ENCODE measurements around the gene GPSM3.

Gene GPSM3

GRCh38 chr6:32204268-32204715 is 11.8 kb upstream of the GPSM3 start:
- Histone ChIP-seq H3K27ac (no peak overlapping the region), H3K4me3 (no peak overlapping the region)

DNA sequence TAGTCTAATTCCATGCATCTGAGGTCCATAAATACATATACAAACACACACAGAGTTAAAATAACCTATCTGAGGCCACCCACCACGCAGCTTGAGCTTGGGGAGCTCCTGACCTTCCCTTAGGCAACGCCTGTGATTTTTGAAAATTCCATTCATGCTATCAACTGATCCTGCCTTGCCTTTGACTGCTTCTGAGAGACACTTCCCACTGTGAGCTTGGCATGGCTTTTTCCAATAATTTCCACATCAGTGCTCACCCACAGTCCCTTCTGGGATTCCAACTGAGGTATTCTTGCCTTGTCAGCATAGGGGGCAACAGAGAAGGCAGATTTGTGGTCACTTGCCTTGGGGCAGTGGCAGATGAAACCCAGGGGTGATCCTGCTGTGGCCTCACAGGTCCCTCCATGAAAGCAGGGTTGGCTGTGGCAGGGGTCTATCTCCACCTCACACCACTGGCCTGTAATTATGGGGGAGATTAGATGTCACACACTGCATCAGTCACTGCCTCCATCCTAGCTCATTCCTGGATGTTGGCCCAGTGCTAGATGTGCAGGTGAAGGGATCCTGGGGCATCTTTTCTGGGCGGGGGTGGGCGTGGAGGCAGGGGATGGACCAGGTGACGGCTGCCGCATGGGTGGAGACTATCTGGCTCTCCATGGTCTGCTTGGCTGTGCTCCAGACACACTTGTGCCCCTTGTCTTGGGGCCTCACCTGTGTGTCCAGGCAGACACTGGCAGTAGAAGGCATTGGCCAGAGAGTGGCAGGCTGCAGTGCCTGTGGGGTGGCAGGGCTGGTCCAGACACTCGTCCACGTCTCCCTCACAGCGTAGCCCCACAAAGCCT is 11.2 kb upstream of the GPSM3 start:
- Histone ChIP-seq H3K4me3 (no peak overlapping the region), H3K27ac (no peak overlapping the region)

DNA sequence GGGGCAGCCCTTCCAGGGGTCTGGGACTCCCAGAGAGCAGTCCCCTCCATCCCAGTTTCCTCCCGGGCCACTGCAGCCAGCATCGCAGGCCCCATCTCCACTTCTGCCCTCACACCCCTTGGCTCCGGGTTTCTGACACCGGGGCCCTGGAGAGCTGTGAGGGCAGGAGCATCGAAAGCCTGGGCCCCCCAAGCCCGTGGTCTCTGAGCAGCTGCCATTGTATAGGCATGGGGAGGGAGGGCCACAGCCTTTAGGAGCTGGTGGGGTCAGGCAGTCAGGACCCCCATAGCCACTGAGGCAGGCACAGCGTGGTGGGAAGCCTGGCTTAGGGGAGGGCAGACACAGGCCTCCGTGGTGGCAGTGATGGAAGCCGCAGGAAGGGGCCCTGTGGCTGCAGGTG is 9.7 kb upstream of the GPSM3 start:
- Histone ChIP-seq H3K27ac (no peak overlapping the region), H3K4me3 (no peak overlapping the region)

DNA sequence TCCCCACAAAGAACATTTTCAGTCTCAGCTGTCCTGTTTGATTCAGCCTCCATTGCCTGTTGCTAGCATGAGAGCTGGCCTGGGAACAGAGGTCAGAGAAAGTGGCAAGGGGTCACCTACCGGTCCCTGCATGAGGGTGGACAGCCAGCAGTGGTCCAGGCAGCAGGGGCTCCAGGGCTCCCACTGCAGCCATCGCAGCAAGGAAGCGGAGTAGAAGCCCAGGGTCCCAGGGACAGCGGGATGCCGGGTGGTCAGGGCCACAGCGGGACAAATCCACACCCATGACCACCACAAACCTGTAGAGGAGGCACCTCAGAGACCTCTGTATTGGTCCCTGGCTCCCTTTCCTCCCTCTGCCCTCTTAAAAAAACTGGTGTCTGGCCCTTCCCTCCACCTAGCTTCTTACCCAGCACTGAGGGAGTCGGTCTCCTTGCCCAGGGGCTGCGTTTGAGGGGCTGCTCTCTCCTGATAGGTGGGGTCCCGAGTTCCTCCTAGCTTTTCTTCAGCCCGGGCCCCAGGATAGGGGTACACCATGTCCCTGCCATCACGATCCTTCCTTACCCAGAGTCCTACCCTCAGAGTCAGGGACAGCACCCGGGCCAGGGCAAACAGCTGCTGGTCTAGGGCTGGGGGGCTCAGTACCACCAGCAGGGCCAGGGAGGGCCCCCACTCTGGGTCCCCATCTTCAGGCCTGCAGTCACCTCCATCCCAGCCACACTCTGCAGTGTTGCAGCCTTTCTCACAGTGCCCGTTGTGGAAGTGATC is 8.4 kb upstream of the GPSM3 start:
- H3K27ac ChIP-seq = no peak overlapping the region
- no peak overlapping the region for H3K4me3 ChIP-seq

- Histone ChIP-seq H3K27ac (peak overlapping the region in 2 of 21 experiments; percentile 42 to 52), H3K4me3 (no peak overlapping the region)
Observed at GRCh38 chr6:32198866-32199265, 6.4 kb upstream of the GPSM3 start.

- Histone ChIP-seq H3K27ac (peak overlapping the region in 3 of 21 experiments; percentile 42 to 100 (median 52)), H3K4me3 (no peak overlapping the region)
Observed at GRCh38 chr6:32198345-32198696, 5.9 kb upstream of the GPSM3 start.

DNA sequence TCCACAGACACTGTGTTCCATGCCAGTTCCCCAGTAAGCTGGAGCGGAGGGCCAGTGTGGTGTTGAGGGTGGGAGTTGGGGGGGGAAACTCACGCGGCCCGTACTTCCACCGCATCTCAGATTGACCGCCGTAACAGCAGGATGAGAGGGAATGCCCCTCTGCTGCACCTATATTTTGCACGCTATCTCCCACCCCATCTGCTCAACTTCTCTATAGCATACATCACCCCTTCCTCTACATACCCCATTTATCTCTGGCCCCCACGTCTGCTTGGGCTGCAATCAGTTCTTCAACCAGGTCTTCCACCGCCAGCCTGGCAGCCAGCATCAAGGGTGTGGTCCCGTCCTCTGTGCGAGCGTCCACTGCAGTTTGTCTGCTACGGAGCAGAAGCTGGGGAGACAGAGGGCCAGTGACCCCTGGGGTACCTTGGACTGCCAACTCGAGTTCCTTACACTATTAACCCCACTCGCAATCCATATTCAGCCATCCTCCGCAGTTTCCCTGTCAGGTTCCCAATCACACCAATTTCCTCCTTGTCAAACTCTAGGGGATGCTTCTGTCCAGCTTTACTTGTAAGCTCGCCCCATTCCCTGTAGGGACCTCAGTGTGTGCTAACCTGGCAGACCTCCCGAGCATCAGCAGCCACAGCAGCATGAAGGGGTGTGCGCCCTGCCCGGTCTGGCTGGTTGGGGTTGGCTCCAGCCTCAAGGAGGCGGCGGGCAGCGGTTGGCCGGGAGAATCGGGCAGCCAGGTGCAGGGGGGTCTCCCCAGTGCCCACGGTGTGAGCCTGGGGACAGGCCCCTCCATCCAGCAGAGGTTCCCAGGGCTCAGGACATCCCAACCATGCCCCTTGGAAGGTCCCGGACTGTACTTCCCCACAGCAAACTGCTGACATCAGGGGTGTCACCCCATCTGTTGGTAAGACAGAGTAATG is 4.5 kb upstream of the GPSM3 start:
- Histone ChIP-seq H3K4me3 (peak overlapping the region; percentile 54 to 76 (median 67)), H3K27ac (peak overlapping the region; percentile 96 to 100 (median 99))

GRCh38 chr6:32195902-32196681 is 3.6 kb upstream of the GPSM3 start:
- Histone ChIP-seq H3K4me3 (peak overlapping the region; percentile 54 to 76 (median 67)), H3K27ac (peak overlapping the region; percentile 96 to 100 (median 99))

GRCh38 chr6:32195652-32195901 is 3.1 kb upstream of the GPSM3 start:
- H3K4me3 ChIP-seq = peak overlapping the region; percentile 54 to 76 (median 67)
- H3K27ac ChIP-seq = peak overlapping the region in 18 of 21 experiments; percentile 96 to 100 (median 99)

DNA sequence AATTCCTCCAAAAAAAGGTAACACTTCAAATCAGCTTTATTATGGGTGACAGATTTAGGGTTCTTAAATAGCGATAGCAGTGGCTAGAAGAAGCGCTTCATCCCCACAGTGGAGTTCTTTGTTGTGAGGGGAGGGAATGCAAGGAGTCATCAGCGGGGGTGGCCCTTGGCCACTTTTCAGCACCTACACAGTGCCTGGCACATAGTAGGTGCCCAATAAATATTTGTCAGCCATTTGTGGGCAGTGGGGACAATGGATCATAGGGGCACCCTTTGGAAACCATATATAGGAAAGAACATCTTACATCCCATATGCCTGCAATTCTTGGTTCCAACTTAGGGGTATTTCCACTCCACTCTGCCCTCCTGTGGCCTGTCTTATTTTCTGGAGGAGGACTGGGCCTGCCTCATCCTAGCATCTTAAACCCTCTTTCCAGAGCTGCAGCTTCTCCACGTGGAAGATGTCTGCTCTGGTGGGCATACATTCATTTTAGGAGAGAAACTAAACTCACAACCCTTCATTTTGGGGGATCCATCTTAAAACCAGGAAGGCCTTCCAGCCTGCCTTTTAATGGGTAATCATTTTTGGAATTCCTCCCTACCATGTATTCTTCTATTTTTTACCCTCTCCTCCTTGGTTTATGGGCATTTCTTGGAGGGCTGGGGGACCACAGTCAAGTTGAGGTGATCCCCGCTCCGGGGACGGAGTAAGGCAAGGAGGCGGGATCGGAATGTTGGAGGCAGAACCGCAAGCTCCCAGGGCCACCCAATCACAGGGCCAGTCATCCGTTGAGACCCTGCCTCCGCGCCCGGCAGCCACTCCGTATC is 2.6 kb upstream of the GPSM3 start:
- peak overlapping the region in 20 of 21 experiments; percentile 26 to 100 (median 86) for H3K27ac ChIP-seq
- H3K4me3 ChIP-seq = peak overlapping the region; percentile 4 to 76 (median 30)

GRCh38 chr6:32194388-32194787 is 1.9 kb upstream of the GPSM3 start:
- peak overlapping the region in 20 of 21 experiments; percentile 26 to 100 (median 91) for H3K27ac ChIP-seq
- H3K4me3 ChIP-seq = no peak overlapping the region

GRCh38 chr6:32193096-32193495 is 653 bp upstream of the GPSM3 start:
- Histone ChIP-seq H3K27ac (peak overlapping the region in 20 of 21 experiments; percentile 94 to 100 (median 99)), H3K4me3 (peak overlapping the region in 5 of 7 experiments; percentile 69 to 92 (median 73))

- Histone ChIP-seq H3K4me3 (peak overlapping the region; percentile 69 to 92 (median 74)), H3K27ac (peak overlapping the region; percentile 72 to 100 (median 99))
Observed at GRCh38 chr6:32191696-32192607, 491 bp downstream of the GPSM3 start.

DNA sequence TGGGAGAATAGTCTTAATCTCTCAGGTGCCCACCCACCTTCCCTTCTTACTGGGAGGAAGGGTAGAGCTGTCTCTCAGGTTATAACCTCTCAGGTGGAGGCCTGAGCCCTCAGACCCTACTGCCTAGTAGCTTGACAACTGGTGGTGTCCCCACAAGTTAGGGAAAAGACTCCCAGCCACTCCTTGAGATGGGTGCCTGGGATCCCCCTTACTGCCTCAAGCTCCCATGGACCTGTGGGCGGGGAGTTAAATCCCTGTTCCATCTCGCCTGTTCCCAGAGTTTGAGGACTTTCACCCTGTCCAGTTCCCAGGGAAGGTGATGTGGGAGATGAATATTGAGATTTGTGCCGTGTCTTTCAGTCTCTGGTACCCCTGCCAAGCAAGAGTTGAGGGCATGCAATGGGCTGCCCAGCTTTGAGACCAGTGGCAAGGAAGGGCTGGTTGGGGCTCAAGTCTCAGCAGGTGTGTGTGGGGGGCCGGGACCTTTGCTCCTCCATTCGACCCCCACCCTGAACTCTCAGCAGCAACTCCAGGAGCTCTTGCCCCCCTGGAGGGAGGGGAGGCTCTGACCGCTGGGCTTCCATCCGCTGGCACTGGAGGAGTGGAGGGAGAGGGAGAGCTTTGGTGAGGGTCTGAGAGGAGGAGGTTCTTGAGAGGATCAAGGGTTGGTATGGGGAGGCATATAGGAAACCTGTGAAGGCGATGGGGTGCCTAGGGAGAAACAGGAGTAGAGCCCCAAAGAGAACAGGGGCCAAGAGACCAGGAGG is 1.3 kb downstream of the GPSM3 start:
- peak overlapping the region; percentile 69 to 92 (median 74) for H3K4me3 ChIP-seq

DNA sequence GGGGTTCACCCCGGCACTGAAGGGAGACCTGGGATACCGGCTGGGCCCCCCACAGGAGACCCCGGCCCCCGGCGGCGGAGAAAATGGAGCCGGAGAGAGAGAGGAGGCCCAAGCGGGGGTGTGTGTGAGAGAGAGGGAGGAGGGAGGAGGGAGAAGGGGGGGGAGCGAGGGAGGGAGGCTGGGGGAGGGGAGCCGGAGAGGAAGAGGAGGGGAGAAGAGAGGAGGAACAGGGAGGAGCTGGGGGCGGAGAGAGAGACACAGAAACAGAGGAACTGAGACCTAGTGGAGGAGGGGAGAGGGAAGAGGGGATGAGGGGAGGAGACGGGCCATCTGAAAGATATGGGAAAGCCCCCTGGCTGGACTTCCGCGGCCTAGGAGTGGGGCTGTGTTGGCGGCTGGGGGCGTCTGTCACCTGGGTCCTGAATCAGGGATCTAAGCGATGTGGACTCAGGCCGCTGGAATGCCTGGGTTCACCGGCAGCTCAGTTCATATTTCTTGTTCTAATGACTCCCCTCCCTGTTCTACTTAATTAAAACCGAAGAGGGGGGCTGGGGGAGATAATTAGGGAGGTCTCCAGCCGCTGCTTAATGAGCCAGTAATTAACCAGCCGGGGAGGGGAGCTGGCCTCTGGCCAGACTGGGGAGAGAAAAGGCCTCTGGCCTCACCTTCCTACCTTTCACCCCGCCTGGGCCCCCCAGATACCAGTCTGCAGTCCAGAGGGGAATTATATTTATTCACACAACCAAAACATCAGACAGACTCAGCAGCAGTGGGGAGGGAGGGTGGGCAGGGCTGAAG is 2.2 kb downstream of the GPSM3 start, which contains the start of gene PBX2:
TSS of gene PBX2 (minus strand) at position 149 of the 798 bp plus-strand sequence. CDS start 287 bp downstream, outside the sequence.
- H3K27ac ChIP-seq = peak within 1 kb of the TSS; percentile 93 to 100 (median 99)
- peak within 1 kb of the TSS; percentile 69 to 92 (median 74) for H3K4me3 ChIP-seq

More for the DNA sequence above, 1.3 kb downstream of the GPSM3 start:
- peak overlapping the region; percentile 74 to 100 (median 99) for H3K27ac ChIP-seq

Data from skin epidermis (tissue), 12 donors.